ENCODE data around the gene SMCO2. TPM values are rescaled to one million over a fixed set of nuclear protein-coding genes. Genes with fewer than 3 reads are reported as not detected.

The SMCO2 gene
- total and polyA plus RNA-seq, 9 of the 15 experiments (the other 6 are each of a cell fraction or from before 2014, with no cell fraction given): not detected

GRCh38 chr12:27521066-27521465 lies 74.5 kb downstream of the SMCO2 start (continued):
- no peak for TF ChIP-seq SREBF1 (IDR thresholded peaks at IDR 0.05; ENCODE audit: borderline replicate concordance, low read depth, low read length)
- TF ChIP-seq ZNF444 (CRISPR knock-in tag; IDR thresholded peaks at IDR 0.05): peak; percentile 80; the same call in 1 of the 2 replicates
- TF ChIP-seq ZFP1 (CRISPR knock-in tag; IDR thresholded peaks at IDR 0.05): no peak
- peak; percentile 33; the same call in 1 of the 2 replicates for TF ChIP-seq ETV1 (tag; conservative IDR thresholded peaks at IDR 0.05; ENCODE audit: low read depth)
- no peak for TF ChIP-seq MXI1 (IDR thresholded peaks at IDR 0.05; ENCODE audit: low read depth, low read length)
- TF ChIP-seq ZNF24 (IDR thresholded peaks at IDR 0.05): no peak
- TF ChIP-seq, protein P1, sequence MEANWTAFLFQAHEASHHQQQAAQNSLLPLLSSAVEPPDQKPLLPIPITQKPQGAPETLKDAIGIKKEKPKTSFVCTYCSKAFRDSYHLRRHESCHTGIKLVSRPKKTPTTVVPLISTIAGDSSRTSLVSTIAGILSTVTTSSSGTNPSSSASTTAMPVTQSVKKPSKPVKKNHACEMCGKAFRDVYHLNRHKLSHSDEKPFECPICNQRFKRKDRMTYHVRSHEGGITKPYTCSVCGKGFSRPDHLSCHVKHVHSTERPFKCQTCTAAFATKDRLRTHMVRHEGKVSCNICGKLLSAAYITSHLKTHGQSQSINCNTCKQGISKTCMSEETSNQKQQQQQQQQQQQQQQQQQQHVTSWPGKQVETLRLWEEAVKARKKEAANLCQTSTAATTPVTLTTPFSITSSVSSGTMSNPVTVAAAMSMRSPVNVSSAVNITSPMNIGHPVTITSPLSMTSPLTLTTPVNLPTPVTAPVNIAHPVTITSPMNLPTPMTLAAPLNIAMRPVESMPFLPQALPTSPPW (CRISPR knock-in tag; IDR thresholded peaks at IDR 0.05): peak; percentile 36; the same call in 1 of the 2 replicates
- no peak for TF ChIP-seq SMARCB1 (IDR thresholded peaks at IDR 0.05; ENCODE audit: insufficient read length, low read depth)
- TF ChIP-seq TRIM28 (IDR thresholded peaks at IDR 0.05): no peak
- TF ChIP-seq, protein P2, sequence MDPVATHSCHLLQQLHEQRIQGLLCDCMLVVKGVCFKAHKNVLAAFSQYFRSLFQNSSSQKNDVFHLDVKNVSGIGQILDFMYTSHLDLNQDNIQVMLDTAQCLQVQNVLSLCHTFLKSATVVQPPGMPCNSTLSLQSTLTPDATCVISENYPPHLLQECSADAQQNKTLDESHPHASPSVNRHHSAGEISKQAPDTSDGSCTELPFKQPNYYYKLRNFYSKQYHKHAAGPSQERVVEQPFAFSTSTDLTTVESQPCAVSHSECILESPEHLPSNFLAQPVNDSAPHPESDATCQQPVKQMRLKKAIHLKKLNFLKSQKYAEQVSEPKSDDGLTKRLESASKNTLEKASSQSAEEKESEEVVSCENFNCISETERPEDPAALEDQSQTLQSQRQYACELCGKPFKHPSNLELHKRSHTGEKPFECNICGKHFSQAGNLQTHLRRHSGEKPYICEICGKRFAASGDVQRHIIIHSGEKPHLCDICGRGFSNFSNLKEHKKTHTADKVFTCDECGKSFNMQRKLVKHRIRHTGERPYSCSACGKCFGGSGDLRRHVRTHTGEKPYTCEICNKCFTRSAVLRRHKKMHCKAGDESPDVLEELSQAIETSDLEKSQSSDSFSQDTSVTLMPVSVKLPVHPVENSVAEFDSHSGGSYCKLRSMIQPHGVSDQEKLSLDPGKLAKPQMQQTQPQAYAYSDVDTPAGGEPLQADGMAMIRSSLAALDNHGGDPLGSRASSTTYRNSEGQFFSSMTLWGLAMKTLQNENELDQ (CRISPR knock-in tag; IDR thresholded peaks at IDR 0.05; ENCODE audit: borderline replicate concordance): no peak
- TF ChIP-seq NRF1 (conservative IDR thresholded peaks at IDR 0.05 in 1 of 2, IDR thresholded peaks at IDR 0.05 in 1 of 2): no peak
- no peak for TF ChIP-seq NR2C1 (IDR thresholded peaks at IDR 0.05)
- no peak for TF ChIP-seq NR2C1 (tag; IDR thresholded peaks at IDR 0.05)
- no peak for TF ChIP-seq GATA2 (CRISPR knock-in tag; IDR thresholded peaks at IDR 0.05)
- TF ChIP-seq, protein P3, sequence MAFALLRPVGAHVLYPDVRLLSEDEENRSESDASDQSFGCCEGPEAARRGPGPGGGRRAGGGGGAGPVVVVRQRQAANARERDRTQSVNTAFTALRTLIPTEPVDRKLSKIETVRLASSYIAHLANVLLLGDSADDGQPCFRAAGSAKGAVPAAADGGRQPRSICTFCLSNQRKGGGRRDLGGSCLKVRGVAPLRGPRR (CRISPR knock-in tag; IDR thresholded peaks at IDR 0.05): no peak
- TF ChIP-seq SPI1 (IDR thresholded peaks at IDR 0.05; ENCODE audit: borderline replicate concordance, low read depth, low read length): peak; percentile 93
- TF ChIP-seq SOX6 (IDR thresholded peaks at IDR 0.05): peak; percentile 45; the same call in 1 of the 2 replicates
- no peak for TF ChIP-seq ZNF584 (CRISPR knock-in tag; IDR thresholded peaks at IDR 0.05; ENCODE audit: low read depth)
- TF ChIP-seq KLF13 (tag; IDR thresholded peaks at IDR 0.05; ENCODE audit: borderline replicate concordance, low read depth): no peak
- TF ChIP-seq EHMT2 (IDR thresholded peaks at IDR 0.05): no peak
- no peak for TF ChIP-seq TARDBP (IDR thresholded peaks at IDR 0.05)
- no peak for TF ChIP-seq NFRKB (IDR thresholded peaks at IDR 0.05; ENCODE audit: low read depth)
- no peak for TF ChIP-seq ZFP91 (CRISPR knock-in tag; IDR thresholded peaks at IDR 0.05)
- TF ChIP-seq KHSRP (IDR thresholded peaks at IDR 0.05): no peak
- no peak for TF ChIP-seq BRD9 (IDR thresholded peaks at IDR 0.05; ENCODE audit: low read depth, partially characterized antibody)
- peak; percentile 78 for TF ChIP-seq SMARCE1 (IDR thresholded peaks at IDR 0.05)
- TF ChIP-seq, protein P4, sequence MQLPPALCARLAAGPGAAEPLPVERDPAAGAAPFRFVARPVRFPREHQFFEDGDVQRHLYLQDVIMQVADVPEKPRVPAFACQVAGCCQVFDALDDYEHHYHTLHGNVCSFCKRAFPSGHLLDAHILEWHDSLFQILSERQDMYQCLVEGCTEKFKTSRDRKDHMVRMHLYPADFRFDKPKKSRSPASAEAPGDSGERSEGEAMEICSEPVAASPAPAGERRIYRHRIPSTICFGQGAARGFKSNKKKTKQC (CRISPR knock-in tag; IDR thresholded peaks at IDR 0.05): no peak

All from K562 (cell line).